ENCODE measurements around the gene SPDYE4. TPM values are rescaled to one million over a fixed set of nuclear protein-coding genes. Genes with fewer than 3 reads are reported as not detected.

Gene SPDYE4
- polyA plus RNA-seq, 1 experiment = not detected

- POLR2A ChIA-PET = no interaction called here
- DNase-seq (ENCODE audit: low read depth) = no peak
- Histone ChIP-seq H3K27me3 (ENCODE audit: control insufficient read depth, insufficient read depth, low read length) (peaks cover 5% of the 10 kb centered on the region), H3K36me3 (ENCODE audit: control insufficient read depth, insufficient read depth, low read length) (no peaks in the 10 kb centered on the region), H3K4me3 (ENCODE audit: low read depth, low read length) (no peak overlapping the region)
- CTCF ChIA-PET = interaction anchor here (2.2 kb wide), 1 partner anchor 38 kb away, joined by 8 read pairs; no protein-coding TSS in a partner anchor
- TF ChIP-seq, protein P1, sequence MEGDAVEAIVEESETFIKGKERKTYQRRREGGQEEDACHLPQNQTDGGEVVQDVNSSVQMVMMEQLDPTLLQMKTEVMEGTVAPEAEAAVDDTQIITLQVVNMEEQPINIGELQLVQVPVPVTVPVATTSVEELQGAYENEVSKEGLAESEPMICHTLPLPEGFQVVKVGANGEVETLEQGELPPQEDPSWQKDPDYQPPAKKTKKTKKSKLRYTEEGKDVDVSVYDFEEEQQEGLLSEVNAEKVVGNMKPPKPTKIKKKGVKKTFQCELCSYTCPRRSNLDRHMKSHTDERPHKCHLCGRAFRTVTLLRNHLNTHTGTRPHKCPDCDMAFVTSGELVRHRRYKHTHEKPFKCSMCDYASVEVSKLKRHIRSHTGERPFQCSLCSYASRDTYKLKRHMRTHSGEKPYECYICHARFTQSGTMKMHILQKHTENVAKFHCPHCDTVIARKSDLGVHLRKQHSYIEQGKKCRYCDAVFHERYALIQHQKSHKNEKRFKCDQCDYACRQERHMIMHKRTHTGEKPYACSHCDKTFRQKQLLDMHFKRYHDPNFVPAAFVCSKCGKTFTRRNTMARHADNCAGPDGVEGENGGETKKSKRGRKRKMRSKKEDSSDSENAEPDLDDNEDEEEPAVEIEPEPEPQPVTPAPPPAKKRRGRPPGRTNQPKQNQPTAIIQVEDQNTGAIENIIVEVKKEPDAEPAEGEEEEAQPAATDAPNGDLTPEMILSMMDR (IDR thresholded peaks at IDR 0.05; ENCODE audit: insufficient read depth, low read depth, low read length) = no peak
These were observed 50.9 kb downstream of the SPDYE4 start for GRCh38 chr17:8707332-8708024.

DNA sequence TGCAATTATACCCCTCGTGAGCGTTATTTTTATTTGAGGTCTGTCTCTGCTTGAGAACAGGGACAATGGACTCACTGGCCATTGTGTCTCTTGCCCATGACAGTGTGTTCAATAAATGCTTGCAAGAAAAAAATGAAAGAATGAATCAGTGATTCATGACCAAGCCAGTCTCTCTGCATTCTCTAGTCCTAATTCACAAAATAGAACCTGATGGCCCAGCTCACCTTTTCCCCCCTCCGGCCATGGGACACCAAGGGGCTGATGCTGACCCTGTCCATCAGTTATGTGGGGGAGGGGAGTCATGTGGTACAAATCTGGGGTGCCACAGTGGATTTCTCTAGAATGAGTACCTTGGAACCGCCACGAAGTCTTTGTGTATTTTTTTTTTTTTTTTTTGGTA, 51.9 kb downstream of the SPDYE4 start:
- TF ChIP-seq, protein P1 (IDR thresholded peaks at IDR 0.05; ENCODE audit: insufficient read depth, low read depth, low read length) = no peak
- ChIA-PET CTCF (no interaction called here), POLR2A (no interaction called here)
- DNase-seq (ENCODE audit: low read depth) = no peak
- peaks cover 5% of the 10 kb centered on the region for H3K27me3 ChIP-seq (ENCODE audit: control insufficient read depth, insufficient read depth, low read length)
- no peak overlapping the region for H3K4me3 ChIP-seq (ENCODE audit: low read depth, low read length)
- H3K36me3 ChIP-seq (ENCODE audit: control insufficient read depth, insufficient read depth, low read length) = no peaks in the 10 kb centered on the region

DNA sequence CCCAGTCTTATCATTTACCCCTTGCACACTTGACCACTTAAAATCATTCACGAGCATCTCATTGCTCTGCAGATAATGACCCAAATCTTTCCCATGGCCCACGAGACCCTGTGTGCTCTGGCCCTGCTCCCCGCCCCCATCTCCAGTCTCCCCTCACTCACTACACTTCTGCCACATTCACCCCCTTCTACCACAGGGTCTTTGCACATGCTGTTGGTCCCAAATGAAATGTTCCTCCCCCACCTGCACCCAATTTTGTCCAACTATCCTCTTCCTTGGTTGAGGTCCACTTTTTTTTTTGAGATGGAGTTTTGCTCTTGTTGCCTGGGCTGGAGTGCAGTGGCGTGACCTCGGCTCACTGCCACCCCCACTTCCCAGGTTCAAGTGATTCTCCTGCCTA, 52.9 kb downstream of the SPDYE4 start:
- POLR2A ChIA-PET = no interaction called here
- Histone ChIP-seq H3K4me3 (ENCODE audit: low read depth, low read length) (no peak overlapping the region), H3K27me3 (ENCODE audit: control insufficient read depth, insufficient read depth, low read length) (peaks cover 5% of the 10 kb centered on the region), H3K36me3 (ENCODE audit: control insufficient read depth, insufficient read depth, low read length) (no peaks in the 10 kb centered on the region)
- TF ChIP-seq, protein P1 (IDR thresholded peaks at IDR 0.05; ENCODE audit: insufficient read depth, low read depth, low read length) = no peak
- DNase-seq (ENCODE audit: low read depth) = no peak
- CTCF ChIA-PET = no interaction called here

DNA sequence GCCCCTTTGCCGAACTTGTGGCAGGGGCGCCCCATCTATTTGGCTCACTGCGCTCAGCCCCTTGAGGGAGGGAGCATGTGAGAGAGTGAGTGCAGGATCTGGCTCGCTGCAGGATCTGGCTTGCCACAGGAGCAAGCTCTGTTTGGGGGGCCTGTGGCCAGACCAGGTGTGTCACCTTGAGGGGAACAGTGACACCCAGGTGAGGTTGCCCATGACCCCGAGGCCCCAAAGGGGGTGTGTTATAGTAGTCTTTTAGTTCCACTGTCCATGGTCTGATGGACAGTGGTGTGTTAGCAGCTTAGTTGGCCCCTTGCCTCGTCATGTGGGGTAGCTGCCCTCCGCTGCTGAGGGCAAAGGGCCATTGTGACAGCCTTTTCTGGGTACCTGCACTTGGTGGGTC, 55.3 kb downstream of the SPDYE4 start:
- Histone ChIP-seq H3K27me3 (ENCODE audit: control insufficient read depth, insufficient read depth, low read length) (peaks cover 5% of the 10 kb centered on the region), H3K36me3 (ENCODE audit: control insufficient read depth, insufficient read depth, low read length) (no peaks in the 10 kb centered on the region), H3K4me3 (ENCODE audit: low read depth, low read length) (no peak overlapping the region)
- TF ChIP-seq, protein P1 (IDR thresholded peaks at IDR 0.05; ENCODE audit: insufficient read depth, low read depth, low read length) = no peak
- ChIA-PET CTCF (interaction anchor here (0.7 kb wide), 1 partner anchor 22 kb away, joined by 3 read pairs; no protein-coding TSS in a partner anchor), POLR2A (no interaction called here)
- DNase-seq (ENCODE audit: low read depth) = no peak

- TF ChIP-seq, protein P1 (IDR thresholded peaks at IDR 0.05; ENCODE audit: insufficient read depth, low read depth, low read length) = no peak
- ChIA-PET CTCF (no interaction called here), POLR2A (no interaction called here)
- H3K4me3 ChIP-seq (ENCODE audit: low read depth, low read length) = no peak overlapping the region
- H3K36me3 ChIP-seq (ENCODE audit: control insufficient read depth, insufficient read depth, low read length) = no peaks in the 10 kb centered on the region
- DNase-seq (ENCODE audit: low read depth) = no peak
- peaks cover 4% of the 10 kb centered on the region for H3K27me3 ChIP-seq (ENCODE audit: control insufficient read depth, insufficient read depth, low read length)
These were observed 56.6 kb downstream of the SPDYE4 start for GRCh38 chr17:8701754-8702153.

Measured in BJ (cell line).